Activated CD8-positive, alpha-beta memory T cell treated with anti-CD3 and anti-CD28 coated beads, Interleukin-2, amount 50 U/mL, for 4 hours (primary cell): Measurements from ENCODE around the gene MLIP.

Experiments
- DNase-seq: peaks from one replicate; pipeline ENCODE4 v3.0.0-alpha.2; 2020

The MLIP gene

DNA sequence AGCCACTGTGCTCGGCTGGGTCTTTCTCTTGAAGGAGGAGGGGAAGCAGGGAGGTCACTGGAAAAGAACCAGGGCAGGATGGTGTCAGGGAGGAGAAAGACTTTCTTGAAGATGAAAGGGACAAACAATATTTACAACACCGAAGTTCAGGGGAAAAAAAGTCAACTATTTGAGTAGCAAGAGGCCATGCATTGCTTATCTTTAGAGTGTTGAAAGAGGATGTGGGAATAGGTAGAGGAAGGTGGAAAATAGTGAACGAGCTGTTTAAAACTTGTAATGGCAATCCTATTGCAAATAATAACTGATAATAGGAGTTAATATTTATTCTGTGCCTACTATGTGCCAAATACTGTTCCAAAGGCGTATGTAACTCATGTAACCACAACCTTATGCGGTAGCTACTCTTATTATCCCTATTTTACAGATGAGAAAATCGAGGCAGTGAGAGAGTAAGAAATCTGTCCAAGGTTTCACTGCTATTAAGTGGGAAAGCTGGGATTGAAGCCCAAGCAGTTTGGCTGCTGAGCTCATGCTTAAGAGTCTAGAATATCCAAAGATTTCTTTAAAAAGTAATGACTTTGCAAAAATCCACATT is 12.7 kb upstream of the MLIP start:
- DNase-seq = no peak

DNA sequence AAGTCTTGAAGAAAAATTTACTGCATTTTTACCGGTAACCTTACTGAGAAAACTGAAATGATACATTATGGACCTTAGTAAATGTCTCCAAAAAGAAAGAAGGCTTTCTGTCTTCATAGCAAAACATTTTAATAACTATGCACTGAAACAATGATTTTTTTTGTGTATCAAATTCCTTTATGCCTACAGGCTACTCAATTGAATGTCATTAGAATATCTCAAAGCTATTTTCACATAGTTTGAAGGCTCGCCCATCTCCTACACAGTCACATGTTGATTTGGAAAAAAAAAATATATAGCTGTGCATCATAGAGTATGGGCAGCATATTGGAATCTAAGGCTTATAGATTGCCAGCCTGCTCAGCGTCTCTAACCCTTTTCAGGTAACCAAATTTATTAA is 12.0 kb upstream of the MLIP start:
- DNase-seq = no peak

DNA sequence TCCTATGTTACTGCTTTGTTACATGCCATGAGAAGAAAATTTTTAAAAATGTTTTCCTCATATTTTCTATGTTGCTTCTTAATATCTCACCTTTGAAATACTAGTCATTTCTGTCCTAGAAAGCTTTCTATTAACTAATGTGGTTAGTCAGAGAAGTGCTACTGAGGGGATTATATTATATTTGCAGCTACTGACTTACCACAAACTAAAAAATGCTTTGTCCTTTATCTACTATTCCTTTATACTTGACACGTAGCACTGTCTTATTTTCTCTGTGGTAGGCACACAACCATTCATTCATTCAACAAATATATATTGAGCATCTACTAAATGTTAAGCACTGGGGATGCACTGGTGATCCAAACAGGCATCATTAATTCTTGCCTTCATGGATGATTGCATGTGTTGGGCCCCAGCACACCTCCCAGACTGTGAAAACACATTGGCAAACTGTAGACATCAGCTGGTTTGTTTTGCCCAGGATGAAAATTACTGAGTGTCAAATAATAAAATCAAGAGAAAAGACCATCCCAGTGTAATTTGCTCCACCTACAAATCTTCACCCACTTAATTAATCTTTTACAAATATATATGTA is 10.7 kb upstream of the MLIP start:
- DNase-seq = no peak

DNA sequence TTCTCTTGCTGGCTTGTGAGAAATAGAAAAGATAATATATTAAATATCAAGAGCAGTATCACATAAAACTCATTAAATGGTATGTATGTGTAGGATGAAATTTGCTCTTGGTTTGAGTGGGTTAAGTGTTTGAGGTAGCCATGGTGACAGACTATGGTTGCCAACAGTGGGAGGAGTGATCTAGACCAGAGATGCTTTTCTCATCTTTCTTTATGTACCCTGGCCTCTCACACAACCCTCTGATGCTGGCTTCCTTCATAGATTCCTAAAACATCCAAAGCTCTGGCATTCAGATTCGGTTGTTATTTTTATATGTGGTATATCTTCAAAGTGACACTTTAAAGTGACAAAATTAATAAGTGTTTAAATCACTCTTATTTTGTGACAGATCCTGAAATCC is 9.0 kb upstream of the MLIP start:
- no peak for DNase-seq

DNA sequence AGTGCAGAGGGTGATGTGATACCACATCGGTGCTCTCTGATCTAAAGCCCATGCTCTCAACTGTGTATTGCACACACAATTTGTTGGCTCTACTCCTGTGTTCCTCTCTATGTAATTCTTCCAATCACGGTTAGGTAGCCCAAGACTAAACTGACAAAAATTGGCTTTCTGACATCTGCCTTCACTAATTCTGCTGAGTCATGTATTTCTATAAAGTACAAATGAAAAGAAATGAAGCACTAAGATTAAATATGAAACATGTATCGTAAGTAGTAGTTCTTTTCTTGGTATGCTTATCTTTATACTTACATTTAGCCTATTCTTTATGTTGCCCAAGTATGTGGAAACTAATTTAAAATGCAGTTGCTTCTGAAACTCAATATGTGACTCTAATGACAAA is 7.7 kb upstream of the MLIP start:
- DNase-seq = no peak

DNA sequence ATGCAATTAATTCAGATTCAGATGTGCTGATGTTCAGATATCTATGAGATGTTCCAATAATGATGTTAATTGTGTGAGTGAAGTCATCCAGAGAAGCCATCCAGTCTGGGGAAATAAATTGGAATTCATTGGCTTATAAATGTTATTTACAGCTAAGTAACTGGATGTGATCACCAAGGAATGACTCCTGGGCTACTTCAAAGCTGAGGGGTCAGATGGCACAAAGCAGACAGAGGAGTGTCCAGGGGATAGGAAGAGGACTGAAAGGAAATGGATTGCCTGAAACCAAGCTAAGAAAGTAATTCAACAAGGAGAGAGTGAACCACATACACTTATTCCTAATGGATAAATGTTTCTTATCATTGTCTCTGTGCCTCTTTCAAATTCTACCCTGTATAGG is 4.5 kb upstream of the MLIP start:
- DNase-seq = no peak

DNA sequence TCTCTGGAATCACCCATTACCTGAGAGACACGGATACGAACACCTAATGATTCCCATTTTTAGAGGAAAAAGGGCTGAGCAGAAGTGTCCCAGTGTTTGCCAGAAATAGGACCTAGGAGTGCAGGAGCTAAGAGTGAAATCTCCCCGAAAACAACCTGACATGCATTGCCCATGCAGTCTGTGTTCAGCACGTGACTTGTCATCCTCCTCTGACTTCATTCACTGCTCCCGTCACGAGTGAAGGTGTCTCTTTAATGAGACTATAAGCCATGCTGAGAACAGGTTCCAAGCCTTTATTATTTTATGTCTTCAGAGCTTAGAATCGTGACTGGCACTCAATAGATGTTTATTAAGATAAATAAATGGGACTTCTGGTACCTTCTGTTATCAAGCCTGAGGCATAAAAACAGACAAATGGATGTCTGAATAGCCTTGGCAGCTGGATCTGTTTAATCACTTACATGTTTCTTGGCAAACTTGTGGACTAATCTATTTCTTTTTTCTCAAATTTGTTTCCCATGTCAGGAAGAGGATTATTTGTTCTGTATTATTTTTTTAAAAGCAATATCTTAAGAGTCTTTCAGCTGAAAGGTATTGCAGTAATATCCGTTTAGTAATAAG is 3.7 kb upstream of the MLIP start:
- DNase-seq = no peak

DNA sequence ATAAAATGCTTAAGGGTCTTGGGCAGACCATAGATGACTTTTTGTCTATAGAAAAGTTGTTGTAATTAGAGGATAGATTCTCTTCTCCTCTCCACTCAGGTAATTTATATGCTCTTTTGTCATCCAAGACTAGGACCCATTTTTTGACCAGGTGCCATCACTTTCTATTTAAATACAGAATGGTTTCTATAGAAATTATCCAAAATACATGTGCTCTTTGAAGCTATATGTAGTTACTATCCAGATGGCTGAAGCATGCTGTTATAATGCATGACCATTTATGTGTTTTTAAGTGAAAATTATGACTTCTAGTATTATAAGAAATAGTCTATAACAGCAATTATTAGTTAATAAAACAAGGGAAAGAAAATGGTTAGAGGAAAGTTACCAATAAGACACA is 3.0 kb upstream of the MLIP start:
- DNase-seq = no peak

DNA sequence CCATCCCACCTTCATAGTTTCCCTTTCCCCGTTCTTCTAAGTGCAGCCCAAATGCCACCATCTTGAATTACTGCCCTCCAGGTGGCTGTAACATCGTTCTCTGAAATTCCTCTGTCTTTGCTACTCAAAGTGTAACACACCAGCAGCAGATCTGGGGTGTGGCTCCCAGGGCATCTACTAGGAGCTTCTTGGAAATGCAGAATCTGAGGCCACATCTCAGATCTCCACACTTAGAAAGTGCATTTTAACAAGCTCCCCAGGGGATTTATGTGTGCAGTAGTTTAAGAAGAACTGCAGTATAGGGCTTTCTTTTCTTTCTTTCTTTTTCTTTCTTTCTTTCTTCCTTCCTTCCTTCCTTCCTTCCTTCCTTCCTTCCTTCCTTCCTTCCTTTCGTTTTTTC is 1.7 kb upstream of the MLIP start:
- no peak for DNase-seq

DNA sequence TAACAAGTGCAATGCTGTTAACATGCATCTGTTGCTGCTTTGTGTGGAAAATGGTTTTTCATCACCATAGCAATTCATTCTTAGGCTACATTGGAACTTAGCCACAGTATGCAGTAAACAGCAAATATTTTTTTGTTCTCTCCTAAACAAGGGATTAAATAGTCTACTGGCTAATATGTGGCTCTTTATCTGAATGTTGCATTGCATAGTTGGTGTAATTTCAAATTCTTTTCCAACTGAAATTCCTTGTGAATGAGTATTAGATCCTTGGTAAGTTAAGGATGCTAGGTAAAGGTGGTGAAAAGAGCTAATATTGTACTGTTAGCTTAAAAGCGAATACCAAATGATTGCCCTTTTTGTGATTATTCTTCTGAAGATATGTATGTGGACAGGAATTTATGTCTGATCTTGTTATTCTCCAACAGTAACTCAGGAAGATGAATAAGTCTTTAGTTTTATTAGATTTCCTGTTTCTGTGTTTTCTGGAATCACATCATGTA is 958 bp downstream of the MLIP start:
- DNase-seq = no peak

DNA sequence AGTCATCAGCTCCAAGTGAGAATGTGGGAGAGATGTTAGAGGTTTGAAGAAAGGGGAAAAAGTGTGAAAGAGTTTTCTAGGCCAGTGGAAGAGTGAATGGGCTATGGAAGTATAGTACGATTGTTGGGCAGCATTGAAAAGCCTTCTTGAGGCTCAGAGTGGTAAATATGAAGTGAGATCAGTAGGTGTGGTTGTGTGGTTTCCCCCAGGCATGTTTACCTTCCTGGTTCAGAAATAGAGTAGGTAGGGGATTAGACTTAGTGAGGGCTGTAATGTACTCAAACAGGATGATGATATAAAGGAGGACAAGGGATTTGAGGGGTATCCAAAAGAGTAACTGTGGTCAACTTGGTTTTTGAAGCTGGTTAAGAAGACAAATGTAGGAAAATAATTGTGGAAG is 3.7 kb downstream of the MLIP start:
- DNase-seq = no peak

DNA sequence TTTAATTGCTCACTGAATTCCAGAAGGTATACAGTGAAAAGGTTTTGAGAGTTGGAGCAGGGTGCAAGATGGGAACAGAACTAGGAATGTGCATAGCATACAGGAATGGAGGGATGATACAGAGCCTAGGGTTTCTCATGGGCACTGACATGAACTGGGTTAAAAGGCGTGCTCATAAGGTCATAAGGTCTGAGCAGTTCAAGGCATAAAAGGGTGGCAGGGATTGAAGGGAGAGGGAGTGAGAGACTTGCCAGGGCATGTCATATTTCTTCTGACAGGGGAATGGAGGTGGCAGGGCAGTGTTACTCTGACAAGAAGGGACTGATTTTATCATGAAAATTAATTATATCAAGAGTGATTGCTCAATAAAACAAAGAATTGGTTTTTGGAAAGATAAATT is 4.7 kb downstream of the MLIP start:
- DNase-seq = no peak

DNA sequence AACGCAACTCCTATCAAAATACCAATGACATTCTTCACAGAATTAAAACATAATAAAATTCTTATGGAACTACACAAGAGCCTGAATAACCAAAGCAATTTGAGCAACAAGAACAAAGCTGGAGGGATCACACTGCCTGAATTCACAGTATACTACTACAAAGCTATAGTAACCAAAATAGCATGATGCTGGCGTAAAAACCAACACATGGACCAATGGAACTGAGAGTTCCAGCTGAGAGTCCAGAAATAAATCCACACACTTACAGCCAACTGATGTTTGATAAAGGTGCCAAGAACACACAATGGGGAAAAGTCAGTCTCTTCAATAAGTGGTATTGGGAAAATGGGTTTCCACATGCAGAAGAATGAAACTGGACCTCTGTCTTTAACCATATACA is 6.9 kb downstream of the MLIP start:
- no peak for DNase-seq

DNA sequence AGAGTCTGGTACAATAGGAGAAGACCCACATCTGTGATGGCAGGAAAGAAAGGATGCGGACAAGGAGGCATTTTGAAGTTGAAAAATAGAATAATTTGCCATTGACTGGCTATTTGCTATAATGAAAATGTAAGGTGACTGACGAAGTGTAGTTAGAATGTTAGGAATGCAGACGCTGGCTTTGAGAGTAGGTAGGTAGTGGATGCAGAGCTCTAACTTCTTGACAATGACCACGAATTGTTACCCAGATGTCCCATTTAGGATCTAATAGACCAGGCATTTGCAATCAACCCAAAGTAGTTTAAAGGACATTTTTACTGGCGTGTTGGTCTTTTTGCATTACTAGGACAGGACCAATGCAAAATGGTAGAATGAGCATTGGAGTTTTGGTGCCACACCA is 14.2 kb downstream of the MLIP start:
- no peak for DNase-seq

DNA sequence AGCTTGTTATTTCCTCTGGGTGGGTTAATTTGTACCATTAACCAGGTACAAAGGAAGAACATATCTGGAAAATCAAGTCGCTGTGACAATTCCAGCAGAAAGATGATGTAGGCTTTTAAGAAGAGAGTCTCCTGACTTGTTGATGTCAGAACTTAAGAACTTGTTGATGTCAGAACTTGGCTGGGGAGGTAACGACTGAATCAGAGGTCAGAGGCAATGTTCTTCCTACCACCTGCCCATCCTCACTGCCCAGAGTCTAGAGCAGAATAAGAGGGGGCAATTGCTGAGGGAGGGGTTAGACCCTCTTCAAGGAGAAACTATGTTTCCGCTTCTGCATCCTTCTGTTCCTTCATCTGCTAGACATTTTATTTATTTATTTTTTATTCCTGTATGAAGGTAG is 18.9 kb downstream of the MLIP start:
- no peak for DNase-seq

DNA sequence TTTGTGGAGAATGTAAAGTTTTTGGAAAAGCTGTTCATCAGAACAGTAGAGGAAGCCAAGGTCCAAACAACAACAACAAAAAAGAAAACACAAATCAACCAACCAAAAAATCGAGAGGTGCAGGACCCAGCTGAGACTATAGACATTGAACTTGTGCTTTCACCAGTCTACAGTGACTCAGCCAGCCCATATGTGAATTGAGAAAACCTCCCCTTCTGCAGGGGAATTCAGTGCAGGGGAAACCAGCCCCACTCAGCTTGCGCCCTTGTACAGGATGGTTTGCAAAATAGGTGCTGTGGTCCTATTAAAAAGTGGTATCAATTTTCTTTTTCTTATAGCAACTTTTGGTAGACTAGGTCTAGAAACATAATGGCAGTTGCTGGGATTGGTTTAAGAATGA is 21.3 kb downstream of the MLIP start:
- DNase-seq = no peak

DNA sequence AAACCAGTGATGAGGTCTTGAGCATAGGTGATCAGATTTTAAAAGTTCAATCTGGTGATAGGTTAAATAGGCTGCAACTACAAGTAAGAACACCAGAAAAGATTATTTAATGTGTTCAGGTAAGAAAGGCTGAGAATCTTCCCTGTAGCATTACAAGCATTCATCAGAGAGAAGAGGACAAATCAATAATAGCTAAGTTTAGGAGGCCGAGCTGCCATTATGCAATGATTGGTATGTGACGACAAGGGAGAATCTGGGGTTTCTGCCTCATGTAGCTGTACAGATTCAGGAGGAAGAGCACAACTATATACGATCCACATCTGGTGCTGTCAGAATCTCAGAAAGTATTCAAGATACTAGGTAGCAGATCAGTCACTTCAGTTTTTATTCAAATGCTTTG is 21.9 kb downstream of the MLIP start:
- no peak for DNase-seq

DNA sequence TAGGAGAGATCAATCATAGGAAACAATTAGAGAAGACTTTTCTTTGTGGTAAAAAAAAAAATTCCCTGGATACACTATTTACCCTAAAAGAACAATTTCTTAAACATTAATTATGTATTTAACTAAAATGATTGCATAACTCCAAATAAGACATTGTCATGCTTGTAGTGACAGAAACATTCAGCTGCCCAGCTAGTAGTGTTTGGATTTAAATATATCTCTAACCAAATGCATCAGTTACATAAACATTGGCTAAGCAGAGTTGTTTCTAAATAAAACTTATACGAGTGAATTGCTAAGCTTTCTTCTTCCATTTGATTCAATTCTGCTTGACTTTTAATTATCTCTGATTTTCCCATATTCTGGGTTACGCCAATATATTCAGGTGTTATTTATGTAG is 23.7 kb downstream of the MLIP start:
- DNase-seq = no peak

DNA sequence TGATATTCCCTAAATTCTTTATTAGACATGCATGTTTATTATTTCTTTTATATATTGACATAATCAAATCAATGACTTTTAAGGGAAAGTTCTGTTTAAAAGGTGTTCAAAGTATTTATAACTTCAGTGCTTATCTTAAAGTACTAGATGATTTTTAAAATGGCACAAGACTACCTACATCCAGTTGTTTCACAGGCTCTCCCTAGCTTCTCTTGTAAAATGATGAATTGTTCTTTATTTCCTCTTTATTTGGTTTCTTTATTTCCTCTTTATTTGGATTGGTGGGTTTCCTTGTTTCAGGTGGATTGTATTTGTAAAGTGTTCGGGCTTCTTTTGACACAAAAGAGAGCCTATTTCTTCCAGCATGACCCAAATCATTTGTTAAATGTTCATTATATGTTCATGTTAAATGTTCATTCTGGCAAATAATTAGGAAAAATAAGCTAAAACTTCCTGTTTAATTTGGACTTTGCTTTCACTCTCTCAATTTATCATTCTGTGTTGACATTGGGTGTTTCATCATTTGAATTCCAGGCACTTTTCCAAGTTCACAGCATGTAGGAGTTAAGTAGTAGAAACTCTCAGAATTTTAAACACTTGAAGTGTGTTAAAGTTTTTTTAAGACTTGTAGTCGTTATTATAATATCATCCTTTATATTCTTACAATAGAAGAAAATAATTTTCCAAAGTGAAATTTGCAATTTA is 24.6 kb downstream of the MLIP start:
- DNase-seq = no peak

DNA sequence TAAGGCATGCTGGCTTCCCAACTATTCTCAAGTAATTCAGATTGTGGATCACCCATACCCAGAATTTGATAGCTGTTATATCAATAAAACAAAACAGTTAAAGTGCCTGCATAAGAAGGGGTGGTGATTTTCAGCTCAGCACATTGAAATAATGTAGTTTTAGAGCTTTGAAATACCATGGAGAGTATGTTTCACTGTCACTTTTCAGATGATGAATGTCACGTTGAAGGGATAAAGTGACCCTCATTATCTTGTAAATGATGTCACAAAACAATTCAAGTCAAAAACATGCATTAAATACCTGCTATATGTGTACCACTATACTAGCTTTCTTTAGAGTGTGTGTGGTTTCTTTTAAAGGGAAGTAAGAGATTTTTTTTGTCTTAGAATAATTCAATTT is 27.6 kb downstream of the MLIP start:
- no peak for DNase-seq

DNA sequence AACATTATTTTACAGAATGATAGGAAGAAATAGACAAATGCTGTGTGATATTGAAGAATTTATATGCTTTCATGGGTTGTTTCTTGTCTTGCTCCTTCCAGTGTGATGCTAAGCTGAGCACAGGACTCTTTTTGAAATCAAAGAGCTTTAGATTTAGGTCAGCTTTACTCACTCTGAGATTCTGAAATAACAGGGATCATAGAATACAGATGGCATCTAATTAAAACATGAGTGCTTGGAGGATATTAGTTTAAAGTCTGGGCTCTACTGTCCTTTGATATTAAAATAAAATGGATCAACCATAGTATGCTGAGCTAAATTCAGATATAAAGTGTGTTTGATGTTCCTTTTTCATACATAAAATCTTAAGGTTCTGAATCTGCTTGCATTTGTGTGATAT is 29.6 kb downstream of the MLIP start:
- DNase-seq = no peak

DNA sequence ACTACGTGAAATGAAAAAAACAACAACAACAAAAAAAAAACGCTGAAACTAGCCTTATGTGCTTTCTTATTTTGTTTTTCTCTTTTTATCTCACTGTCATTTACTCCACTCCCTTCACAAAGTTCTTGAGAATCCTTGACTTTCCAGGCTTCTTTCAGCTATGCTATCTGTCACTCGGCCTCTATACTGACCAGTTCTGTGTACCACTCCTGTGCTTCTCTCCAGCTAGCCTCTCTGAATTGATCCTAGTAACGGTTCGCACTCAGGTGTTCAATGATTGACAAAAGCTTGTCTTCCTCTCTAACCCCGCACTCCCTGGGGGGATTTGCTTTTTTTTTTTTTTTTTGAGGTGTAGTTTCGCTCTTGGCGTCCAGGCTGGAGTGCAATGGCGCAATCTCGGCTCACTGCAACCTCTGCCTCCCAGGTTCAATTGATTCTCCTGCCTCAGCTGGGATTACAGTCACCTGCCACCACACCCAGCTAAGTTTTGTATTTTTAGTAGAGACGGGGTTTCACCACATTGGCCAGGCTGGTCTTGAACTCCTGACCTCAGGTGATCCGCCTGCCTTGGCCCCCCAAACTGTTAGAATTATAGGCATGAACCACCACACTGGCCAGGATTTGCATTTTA is 31.8 kb downstream of the MLIP start:
- no peak for DNase-seq

DNA sequence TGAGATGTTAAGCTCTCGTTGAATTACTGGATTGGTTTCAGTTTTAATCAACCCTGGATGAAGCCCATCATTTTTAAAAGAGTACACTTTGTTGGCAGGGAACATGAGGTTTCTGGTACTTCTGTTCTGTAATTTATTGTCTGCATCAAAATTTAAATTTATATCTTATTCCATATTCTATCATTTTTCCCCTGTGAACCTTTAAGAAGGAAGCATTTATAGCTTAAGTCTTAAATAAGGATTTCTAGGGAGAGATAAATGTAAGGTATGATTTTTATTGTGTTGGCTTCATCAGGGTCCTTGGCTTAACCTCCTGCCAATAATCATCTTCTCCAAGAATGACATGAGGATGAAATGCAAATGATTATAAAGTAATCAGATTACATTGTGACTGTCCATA is 40.6 kb downstream of the MLIP start:
- no peak for DNase-seq
